Sigmoid colon (tissue), 3 donors: ENCODE results near the gene STX7.

Experiments used
- CTCF ChIP-seq, 4 experiments: fragments of 450-650 bp in 3 of 4; fragments of 200-600 bp in 1 of 4; IDR thresholded peaks; one replicate each; pipeline ENCODE4 v1.5.1; 2016 to 2019; ENCODE audit warnings: antibody characterized with exemption in 4 of 4, mild to moderate bottlenecking in 3 of 4, moderate library complexity in 2 of 4
- POLR2A ChIP-seq, 2 donors: fragments of 450-650 bp; IDR thresholded peaks; one replicate each; pipeline ENCODE4 v1.6.1; 2016; ENCODE audit warnings: antibody characterized with exemption in 2 of 2, mild to moderate bottlenecking in 2 of 2, moderate library complexity in 2 of 2

- TF ChIP-seq CTCF (IDR thresholded peaks at IDR 0.05) (no peak), POLR2A (IDR thresholded peaks at IDR 0.05) (no peak)
Observed at GRCh38 chr6:132405143-132405915, 107.6 kb downstream of the STX7 start.
